Hair follicle dermal papilla cell (primary cell): ENCODE data around the gene RALGPS2. TPM values are rescaled to one million over a fixed set of nuclear protein-coding genes. Genes with fewer than 3 reads are reported as not detected.

Source experiments
- small RNA-seq: library from RNA; depleted of rRNA; stranded (forward); fragments of <200 nt; gene quantifications from one replicate; pipeline ENCODE3, GENCODE V24; 2012
- total RNA-seq: library from RNA; depleted of rRNA; stranded (reverse); fragments of >200 nt; gene quantifications from 2 replicates; pipeline ENCODE4 v1.2.3, GENCODE V29; 2012

Gene RALGPS2
- 78.8 and 101 TPM in 2 replicates for total RNA-seq

GRCh38 chr1:178724728-178725465 is at the start of gene RALGPS2:
Gene RALGPS2 (plus strand): TSS chr1:178725244. CDS start chr1:178776765, 51,521 bp downstream.

GRCh38 chr1:178870944-178871343 is 145.9 kb downstream of the RALGPS2 start, which contains the start of gene ANGPTL1:
Gene ANGPTL1 (minus strand): TSS chr1:178871077. CDS start chr1:178865776, 5,301 bp downstream.

Small RNA genes lying within 50 kb of the gene (small RNA-seq; reads per million reads assigned to genes)
- gene MIR4424 = not detected
- not detected for gene RF00092

Other genes with a start within 250 kb of the RALGPS2 start
- gene CLEC20A, start 228.3 kb upstream of the RALGPS2 start, total RNA-seq = not detected in 2 replicates
- under 0.01 TPM in 1 of 2 replicates, not detected in the other for gene TEX35, start 212.1 kb upstream of the RALGPS2 start, total RNA-seq
- 0.32 and 1.1 TPM in 2 replicates for gene ANGPTL1, start 145.8 kb downstream of the RALGPS2 start, total RNA-seq